ENCODE results near the gene STK4.

GRCh38 chr20:44959082-44959637 lies 7.2 kb upstream of the STK4 start:
- TF ChIP-seq POLR2A (IDR thresholded peaks at IDR 0.05): no peak
- no peak for TF ChIP-seq CTCF (IDR thresholded peaks at IDR 0.05)

Data from adrenal gland (tissue), 5 donors.